ENCODE results near the gene TOR3A. TPM values are rescaled to one million over a fixed set of nuclear protein-coding genes. Genes with fewer than 3 reads are reported as not detected.

Gene TOR3A
- total RNA-seq, 1 donor, result 35.4 TPM

- TF ChIP-seq CTCF (IDR thresholded peaks at IDR 0.05; ENCODE audit: insufficient read depth, low read depth, low read length), result no peak
- no peak overlapping the region for H3K4me3 ChIP-seq (ENCODE audit: low read depth, low read length)
- peak; percentile 18 for DNase-seq (ENCODE audit: low read depth)
Observed at GRCh38 chr1:179120736-179121135, 38.9 kb downstream of the TOR3A start.

GRCh38 chr1:179121159-179121938, 39.5 kb downstream of the TOR3A start:
- TF ChIP-seq CTCF (IDR thresholded peaks at IDR 0.05; ENCODE audit: insufficient read depth, low read depth, low read length), result peak; percentile 68
- DNase-seq (ENCODE audit: low read depth), result peak; percentile 74

GRCh38 chr1:179124873-179125272, 43.0 kb downstream of the TOR3A start:
- H3K4me3 ChIP-seq (ENCODE audit: low read depth, low read length), result no peak overlapping the region
- TF ChIP-seq CTCF (IDR thresholded peaks at IDR 0.05; ENCODE audit: insufficient read depth, low read depth, low read length), result no peak
- DNase-seq (ENCODE audit: low read depth), result no peak

More at GRCh38 chr1:179121159-179121938, 39.5 kb downstream of the TOR3A start:
- no peak overlapping the region for H3K4me3 ChIP-seq (ENCODE audit: low read depth, low read length)

- no peak for TF ChIP-seq CTCF (IDR thresholded peaks at IDR 0.05; ENCODE audit: insufficient read depth, low read depth, low read length)
- no peak for DNase-seq (ENCODE audit: low read depth)
- no peak overlapping the region for H3K4me3 ChIP-seq (ENCODE audit: low read depth, low read length)
Observed at GRCh38 chr1:179126338-179127060, 44.6 kb downstream of the TOR3A start.

GRCh38 chr1:179127163-179127895, 45.5 kb downstream of the TOR3A start:
- no peak overlapping the region for H3K4me3 ChIP-seq (ENCODE audit: low read depth, low read length)
- TF ChIP-seq CTCF (IDR thresholded peaks at IDR 0.05; ENCODE audit: insufficient read depth, low read depth, low read length), result no peak
- DNase-seq (ENCODE audit: low read depth), result peak; percentile 43

- DNase-seq (ENCODE audit: low read depth), result no peak
- no peak overlapping the region for H3K4me3 ChIP-seq (ENCODE audit: low read depth, low read length)
- TF ChIP-seq CTCF (IDR thresholded peaks at IDR 0.05; ENCODE audit: insufficient read depth, low read depth, low read length), result no peak
Observed at GRCh38 chr1:179128520-179128919, 46.6 kb downstream of the TOR3A start.
